Stimulated activated CD4-positive, alpha-beta T cell treated with anti-CD3 and anti-CD28 coated beads, Interleukin-4, amount 100 ng/mL, for 1 hour (primary cell): Measurements from ENCODE around the gene PPP1R2.
"Not testable (repeated sequence)": the region's sequence is repeated elsewhere in the genome, so short reads cannot be mapped to it uniquely, and the experiment has no call there.

Experiments used
- DNase-seq: peaks from one replicate; pipeline ENCODE4 v3.0.0-alpha.2; 2020

PPP1R2 gene

DNA sequence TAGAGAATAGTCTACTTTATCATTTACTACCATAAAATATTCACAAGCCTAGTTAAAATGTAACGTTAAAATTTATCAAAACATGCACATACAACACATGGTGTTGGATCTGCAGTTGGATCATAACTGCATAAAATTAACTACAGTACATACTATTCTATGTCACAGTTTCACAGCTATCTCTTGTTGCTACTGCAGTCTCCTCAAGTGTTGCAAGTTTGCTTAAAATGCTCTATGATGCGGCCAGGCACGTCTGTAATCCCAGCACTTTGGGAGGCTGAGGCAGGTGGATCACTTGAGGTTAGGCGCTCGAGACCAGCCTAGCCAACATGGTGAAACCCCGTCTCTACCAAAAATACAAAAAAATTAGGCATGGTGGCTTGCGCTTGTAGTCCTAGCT lies 10.3 kb downstream of the PPP1R2 start:
- DNase-seq = no peak

DNA sequence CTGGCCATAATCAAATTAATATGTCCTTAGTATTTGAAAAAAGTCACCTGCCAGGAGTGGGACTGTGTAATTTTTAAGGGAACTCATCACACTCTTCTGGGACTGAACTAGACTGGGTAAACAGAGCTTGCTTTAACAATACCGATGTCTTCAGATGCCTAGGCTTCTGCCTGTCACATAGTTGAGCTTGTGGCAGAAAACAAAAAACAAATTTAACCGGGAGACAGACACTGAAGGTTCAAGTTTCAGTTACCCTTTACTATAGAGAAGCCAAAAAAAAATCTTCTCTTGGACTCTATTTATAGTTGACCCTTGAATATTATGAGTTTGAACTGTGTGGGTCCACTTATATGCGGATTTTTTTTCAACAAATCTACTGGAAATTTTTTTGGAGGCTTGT lies 10.8 kb downstream of the PPP1R2 start:
- DNase-seq = no peak

DNA sequence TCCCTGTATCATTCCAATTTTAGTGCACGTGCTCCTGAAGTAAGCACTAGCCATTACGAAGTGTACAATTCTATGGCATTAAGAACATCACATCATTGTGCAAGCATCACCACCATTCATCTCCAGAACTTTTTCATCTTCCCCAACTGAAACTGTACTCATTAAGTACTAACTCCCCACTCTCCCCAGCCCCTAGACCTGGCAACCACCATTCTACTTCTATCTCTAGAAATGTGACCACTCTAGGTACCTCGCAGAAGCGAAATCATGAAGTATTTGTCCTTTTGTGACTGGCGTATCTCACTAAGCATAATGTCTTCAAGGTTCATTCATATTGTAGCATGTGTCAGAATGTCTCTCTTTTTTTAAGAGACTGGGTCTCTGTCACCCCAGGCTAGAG lies 11.4 kb downstream of the PPP1R2 start:
- no peak for DNase-seq

GRCh38 chr3:195526492-195526891 lies 16.6 kb downstream of the PPP1R2 start:
- DNase-seq = no peak

DNA sequence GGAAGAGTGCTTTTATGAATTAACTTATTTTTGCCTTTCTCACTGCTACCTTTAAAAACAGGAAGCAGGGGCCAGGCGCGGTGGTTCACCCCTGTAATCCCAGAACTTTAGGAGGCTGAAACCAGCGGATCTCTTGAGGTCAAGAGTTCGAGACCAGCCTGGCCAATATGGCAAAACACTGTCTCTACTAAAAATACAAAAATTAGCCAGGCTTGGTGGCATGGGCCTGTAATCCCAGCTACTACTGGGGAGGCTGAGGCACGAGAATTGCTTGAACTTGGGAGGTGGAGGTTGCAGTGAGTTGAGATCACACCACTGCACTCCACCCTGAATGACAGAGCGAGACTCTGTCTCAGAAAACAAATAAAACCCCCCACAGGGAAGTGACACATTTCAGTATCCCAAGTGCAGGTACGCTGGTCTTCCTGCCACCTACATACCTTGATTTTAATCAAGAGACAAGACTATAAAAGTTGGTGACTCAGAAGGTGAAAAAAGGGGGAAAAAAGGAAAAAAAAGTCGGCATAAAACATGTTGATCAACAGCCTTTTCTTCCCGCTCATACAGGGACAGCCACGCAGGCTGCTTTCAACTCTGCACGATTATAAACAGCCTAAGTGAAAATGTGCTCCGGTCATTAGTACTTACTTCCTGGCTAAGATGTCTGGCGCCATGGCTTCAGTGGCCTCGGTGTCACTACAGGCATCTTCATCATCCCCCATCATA lies 18.8 kb downstream of the PPP1R2 start:
- DNase-seq = peak; percentile 33

GRCh38 chr3:195522254-195523023 lies 20.7 kb downstream of the PPP1R2 start:
- DNase-seq = no peak

DNA sequence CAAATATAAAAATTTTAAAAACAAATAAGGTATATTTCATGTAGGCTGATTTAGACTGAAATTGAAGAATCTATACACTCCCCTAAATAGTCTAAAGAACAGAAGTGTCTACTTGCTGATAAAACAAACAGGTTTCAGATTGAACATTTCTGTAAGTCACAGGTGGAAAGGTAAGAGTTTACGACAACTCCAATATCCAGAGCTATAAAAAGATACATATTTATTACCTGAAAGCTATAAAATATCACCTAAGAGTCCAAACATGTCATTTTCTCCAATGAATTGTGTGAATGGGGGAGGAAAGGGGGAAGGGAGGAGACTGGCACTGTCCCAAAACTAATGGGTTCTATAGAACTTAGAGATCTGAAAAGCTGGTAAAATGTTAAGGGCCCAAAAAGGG lies 26.1 kb downstream of the PPP1R2 start:
- DNase-seq = no peak

DNA sequence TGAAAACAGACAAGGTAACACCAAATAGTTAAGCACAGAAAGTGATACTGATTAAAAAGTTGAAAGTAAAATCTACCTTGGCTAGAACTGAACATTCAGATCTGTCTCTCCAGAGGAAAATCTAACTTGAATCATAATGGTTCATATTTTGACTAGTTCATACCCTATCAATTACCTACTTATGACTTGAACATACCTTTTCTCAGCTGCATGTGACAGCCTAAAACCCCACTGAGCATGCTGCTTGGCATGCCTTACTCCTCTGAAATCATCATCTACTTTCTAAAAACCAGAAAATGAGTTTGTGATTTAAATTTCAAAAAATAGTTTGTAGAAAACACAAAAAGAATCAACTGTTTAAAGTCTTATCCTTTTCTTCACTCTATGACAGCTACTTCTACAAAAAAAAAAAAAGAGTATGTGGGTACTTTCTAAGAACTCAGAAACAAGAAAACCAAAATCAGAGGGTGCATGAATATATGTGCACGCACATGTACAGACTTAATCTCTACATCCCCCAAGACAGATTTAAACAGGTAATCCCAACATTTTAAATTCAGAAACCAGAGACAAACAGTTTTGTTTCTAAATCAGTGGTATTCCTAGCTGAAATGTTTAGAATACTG lies 28.4 kb downstream of the PPP1R2 start:
- not testable (repeated sequence) for DNase-seq

GRCh38 chr3:195512798-195513345 lies 30.3 kb downstream of the PPP1R2 start:
- DNase-seq = no peak

DNA sequence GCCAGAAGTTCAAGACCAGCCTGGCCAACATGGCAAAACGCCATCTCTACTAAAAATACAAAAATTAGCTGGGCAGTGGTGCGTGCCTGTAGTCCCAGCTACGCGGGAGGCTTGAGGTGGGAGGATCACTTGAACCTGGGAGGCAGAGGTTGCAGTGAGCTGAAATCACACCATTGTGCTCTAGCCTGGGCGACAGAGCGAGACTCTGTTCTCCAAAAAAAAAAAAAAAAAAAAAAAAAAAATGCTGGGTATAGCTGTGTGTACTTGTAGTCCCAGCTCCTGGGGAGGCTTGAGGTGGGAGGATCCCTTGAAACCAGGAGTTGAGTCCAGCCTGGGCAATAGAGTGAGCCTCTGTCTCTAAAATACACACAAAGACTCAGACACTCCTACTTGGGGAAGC lies 32.0 kb downstream of the PPP1R2 start:
- DNase-seq = no peak

DNA sequence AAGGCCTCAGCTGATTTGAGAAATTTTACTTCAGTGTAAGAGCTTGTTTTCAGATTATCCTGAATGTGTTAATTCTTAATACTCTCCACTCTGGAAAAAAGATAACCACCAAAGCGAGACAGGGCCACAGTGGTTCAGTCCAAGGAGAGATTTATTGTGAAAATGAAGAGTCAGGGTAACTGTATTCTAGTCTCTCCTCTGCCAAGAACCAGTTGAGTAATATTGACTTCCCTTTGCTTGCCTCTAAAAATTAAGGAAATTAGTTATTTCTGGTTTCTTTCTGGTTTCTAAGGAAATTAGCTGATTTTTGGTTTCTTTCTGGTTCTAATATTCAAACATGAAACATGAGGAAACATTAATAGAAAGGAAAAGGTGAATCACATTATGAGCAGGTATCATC lies 34.9 kb downstream of the PPP1R2 start:
- no peak for DNase-seq

- no peak for DNase-seq
These were observed 67.5 kb downstream of the PPP1R2 start for GRCh38 chr3:195475614-195476013.

DNA sequence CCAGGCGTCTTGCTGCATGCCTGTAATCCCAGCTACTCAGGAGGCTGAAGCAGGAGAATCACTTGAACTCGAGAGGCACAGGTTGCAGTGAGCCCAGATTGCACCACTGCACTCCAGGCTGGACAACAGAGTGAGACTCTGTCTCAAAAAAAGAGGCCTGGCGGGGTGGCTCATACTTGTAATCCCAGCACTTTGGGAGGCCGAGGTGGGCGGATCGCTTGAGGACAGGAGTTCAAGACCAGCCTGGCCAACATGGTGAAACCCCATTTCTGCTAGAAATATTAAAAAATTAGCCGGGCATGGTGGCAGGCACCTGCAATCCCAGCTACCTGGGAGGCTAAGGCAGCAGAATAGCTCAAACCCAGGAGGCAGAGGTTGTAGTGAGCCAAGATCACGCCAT lies 68.0 kb downstream of the PPP1R2 start:
- DNase-seq = not testable (repeated sequence)

- DNase-seq = no peak
These were observed 74.3 kb downstream of the PPP1R2 start for GRCh38 chr3:195468841-195469240.

DNA sequence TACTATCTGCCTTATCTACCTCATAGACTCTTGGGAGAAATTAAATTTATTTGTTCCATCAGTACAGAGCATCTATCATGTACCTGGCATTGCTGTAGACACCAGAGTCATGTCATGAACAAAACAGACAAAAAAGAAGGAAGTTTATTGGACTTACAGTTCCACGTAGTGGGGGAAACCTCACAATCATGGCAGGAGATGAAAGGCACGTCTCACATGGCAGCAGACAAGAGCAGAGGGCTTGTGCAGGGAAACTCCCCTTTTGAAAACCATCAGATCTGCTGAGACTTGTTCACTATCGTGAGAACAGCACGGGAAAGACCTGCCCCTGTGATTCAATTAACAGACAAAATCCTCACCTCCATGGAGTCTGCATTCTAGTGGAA lies 74.7 kb downstream of the PPP1R2 start:
- no peak for DNase-seq

DNA sequence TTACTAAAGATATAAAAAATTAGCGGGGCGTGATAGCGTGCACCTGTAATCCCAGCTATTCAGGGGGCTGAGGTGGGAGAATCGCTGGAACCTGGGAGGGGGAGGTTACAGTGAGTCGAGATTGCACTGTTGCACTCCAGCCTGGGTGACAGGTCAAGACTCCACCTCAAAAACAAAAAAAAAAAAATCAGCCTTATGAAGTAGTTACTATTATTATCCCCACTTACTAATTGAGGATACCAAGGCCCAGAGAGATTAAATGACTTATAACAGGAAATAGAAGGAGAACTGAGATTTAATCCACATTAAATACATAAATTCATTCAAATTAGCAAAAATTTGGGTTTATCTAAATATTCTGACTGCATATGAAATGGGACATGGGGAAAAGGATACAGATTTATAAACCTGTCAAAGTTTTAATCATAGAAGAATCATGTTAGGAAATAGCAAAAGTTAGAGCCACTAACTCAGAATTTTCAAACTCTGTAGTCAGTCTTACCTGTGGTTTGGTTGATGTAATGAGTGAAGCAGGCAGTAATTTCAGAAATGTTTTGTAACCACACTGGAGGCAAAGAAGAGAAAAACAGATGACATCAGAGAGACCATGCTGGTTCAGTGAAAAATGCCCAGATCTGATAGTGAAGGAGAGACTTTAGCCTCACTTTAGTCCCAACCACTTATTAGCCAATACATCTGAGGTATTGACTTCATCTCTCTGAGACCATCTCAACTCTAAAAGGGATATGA lies 75.3 kb downstream of the PPP1R2 start:
- DNase-seq = no peak

GRCh38 chr3:195466251-195466650 lies 76.9 kb downstream of the PPP1R2 start:
- DNase-seq = no peak
